Pancreas (tissue), 10 donors: Measurements from ENCODE around the gene RAB1A. TPM values are rescaled to one million over a fixed set of nuclear protein-coding genes. Genes with fewer than 3 reads are reported as not detected.

Source experiments
- ATAC-seq, 4 donors: fragments of 200-7000 bp; cut with Tn5 transposase; one replicate each; pipeline versions ENCODE4 v1.8.0 to v1.9.1; 2020; ENCODE audit warnings: mild to moderate bottlenecking in 4 of 4, moderate library complexity in 4 of 4
- DNase-seq, 6 donors: peaks; one replicate each; pipeline ENCODE4 v3.0.0-alpha.2; 2020
- FAIRE-seq: peaks from 2 replicates; lab custom pipeline; 2012; peaks lifted over from hg19 to GRCh38; lab: Jason Lieb, UNC
- H3K27ac ChIP-seq, 4 donors: fragments of 200-600 bp; sonication (generic); 1 replicate in 3 of 4; 2 replicates in 1 of 4; pipeline versions ENCODE4 v1.5.0 to v1.8.0; 2020
- H3K27me3 ChIP-seq, 4 donors: fragments of 200-600 bp; one replicate each; pipeline ENCODE4 v1.8.0; 2021
- H3K36me3 ChIP-seq, 3 donors: fragments of 200-600 bp; sonication (generic) in 1 of 3; one replicate each; pipeline versions ENCODE4 v1.5.0 to v1.8.0; 2020 to 2021
- H3K4me1 ChIP-seq, 3 donors: fragments of 200-600 bp; one replicate each; pipeline ENCODE4 v1.8.0; 2021
- H3K4me3 ChIP-seq, 4 donors: fragments of 200-600 bp; sonication (generic) in 2 of 4; one replicate each; pipeline versions ENCODE4 v1.5.0 to v1.8.0; 2020 to 2021
- H3K9me3 ChIP-seq, 4 donors: fragments of 200-600 bp; one replicate each; pipeline ENCODE4 v1.8.0; 2021
- WGBS, 2 donors: extraction: QIAGEN DNeasy Blood & Tissue Kit; methylation state at CpG; one replicate each; pipeline ENCODE4 v1.1.7; 2013; 5-methylcytosine and 5-hydroxymethylcytosine counted together
- intact Hi-C, 3 donors: fragments of 100-400 bp; cut with DNase I; formaldehyde crosslinking; loops; one replicate each; pipeline versions ENCODE4 v1.11.1 to v1.14.2; 2022
- polyA plus RNA-seq, 2 donors: library from polyadenylated mRNA; stranded (reverse); fragments of 200-250 nt; gene quantifications; one replicate each; pipeline ENCODE4 v1.2.3, GENCODE V29; 2013
- total RNA-seq, 6 donors: library from RNA; stranded (reverse); fragmentation: NEBNext Ultra II Directional in 4 of 6; extraction: Animal tissue kit (Norgen Biotek cat#: 25700) in 4 of 6; gene quantifications; one replicate each; pipeline versions ENCODE4 v1.2.1 to v1.2.4, GENCODE V29; 2021 to 2023
- TF ChIP-seq, protein P1 (sequence below), 4 donors: fragments of 200-600 bp; sonication (generic) in 3 of 4; IDR thresholded peaks; one replicate each; pipeline versions ENCODE4 v1.5.0 to v1.8.0; 2021; ENCODE audit warnings: antibody characterized with exemption in 4 of 4
- donor health status: healthy with polysubstance abuse.
- donor health status: DM: no; HTN: no; CAD: no; lungs with moderate emphysema.
- donor health status: DM: no; HTN: no; CAD: no.
- donor health status: control.
- donor health status: control.
- donor health status: Bipolar disorder and iron deficiency.
- donor health status: DM: yes; HTN: yes; CAD: no.
- donor health status: DM: no; HTN: no; CAD: no.
- donor health status: DM: no; HTN: no; CAD: no.
- donor health status: DM: yes; HTN: yes; CAD: no.

RAB1A gene
- total and polyA plus RNA-seq, 8 donors, result 43.1 to 84.0 (median 67.5) TPM

DNA sequence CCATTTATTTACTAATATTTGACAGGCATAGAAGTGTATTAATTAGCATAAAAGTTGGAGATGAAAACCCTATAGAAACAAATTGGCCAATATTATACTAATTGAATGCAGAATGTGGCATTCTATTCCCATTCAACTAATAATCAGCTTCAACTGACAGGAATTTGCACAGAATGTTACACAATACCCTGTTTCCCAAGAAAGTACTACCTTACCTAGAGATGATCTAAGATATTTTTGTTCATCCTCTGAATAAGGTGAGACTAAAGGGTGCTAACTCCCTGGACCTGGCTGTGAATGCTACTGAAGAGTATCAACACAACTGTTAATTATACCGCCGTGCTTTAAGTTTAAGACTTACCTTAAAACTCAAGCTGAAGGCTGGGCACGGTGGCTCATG lies 44.8 kb downstream of the RAB1A start:
- H3K27me3 ChIP-seq, result no peaks in the 10 kb centered on the region
- DNase-seq (no peak), ATAC-seq (no peak), FAIRE-seq (no peak)
- intact Hi-C loops, result no loop called here
- no peak overlapping the region for H3K4me3 ChIP-seq
- H3K27ac ChIP-seq, result no peak overlapping the region
- TF ChIP-seq, protein P1, sequence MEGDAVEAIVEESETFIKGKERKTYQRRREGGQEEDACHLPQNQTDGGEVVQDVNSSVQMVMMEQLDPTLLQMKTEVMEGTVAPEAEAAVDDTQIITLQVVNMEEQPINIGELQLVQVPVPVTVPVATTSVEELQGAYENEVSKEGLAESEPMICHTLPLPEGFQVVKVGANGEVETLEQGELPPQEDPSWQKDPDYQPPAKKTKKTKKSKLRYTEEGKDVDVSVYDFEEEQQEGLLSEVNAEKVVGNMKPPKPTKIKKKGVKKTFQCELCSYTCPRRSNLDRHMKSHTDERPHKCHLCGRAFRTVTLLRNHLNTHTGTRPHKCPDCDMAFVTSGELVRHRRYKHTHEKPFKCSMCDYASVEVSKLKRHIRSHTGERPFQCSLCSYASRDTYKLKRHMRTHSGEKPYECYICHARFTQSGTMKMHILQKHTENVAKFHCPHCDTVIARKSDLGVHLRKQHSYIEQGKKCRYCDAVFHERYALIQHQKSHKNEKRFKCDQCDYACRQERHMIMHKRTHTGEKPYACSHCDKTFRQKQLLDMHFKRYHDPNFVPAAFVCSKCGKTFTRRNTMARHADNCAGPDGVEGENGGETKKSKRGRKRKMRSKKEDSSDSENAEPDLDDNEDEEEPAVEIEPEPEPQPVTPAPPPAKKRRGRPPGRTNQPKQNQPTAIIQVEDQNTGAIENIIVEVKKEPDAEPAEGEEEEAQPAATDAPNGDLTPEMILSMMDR (IDR thresholded peaks at IDR 0.05), result no peak
- peaks cover 0 to 9% (median 0%) of the 10 kb centered on the region in 3 donors for H3K4me1 ChIP-seq
- H3K36me3 ChIP-seq, result peaks cover 5 to 64% (median 23%) of the 10 kb centered on the region in 3 donors
- H3K9me3 ChIP-seq, result no peaks in the 10 kb centered on the region
- WGBS, 2 donors, result 82 to 95% methylated on average over 3 of the region's 3 CpGs

DNA sequence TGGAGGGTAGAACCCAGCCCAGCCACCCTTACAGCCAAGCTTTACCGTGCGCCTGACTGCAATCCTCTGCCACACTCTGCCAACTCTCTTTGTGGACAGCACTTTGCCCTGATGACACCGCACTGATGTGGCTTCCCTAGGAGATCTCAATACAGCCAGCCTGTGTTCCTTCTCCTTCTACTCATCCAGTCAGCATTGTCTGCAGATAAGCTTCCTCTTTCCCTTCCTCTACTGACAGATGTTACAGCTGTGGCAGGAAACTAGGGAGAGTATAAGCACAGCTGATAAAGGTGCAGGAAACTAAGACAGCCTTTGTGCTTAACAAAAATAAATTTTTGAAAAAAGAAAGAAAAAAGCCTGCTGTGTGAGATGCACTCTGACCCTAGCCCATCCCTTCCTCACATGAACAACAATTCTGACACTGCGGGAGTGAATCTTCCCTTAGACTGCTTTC lies 48.6 kb downstream of the RAB1A start:
- H3K4me1 ChIP-seq, result peaks cover 0 to 2% (median 1%) of the 10 kb centered on the region in 3 donors
- no peak overlapping the region for H3K27ac ChIP-seq
- peak in 3 of 4 donors; percentile 30 to 74 (median 58) for ATAC-seq
- no peak for DNase-seq
- H3K27me3 ChIP-seq, result no peaks in the 10 kb centered on the region
- no peaks in the 10 kb centered on the region for H3K9me3 ChIP-seq
- WGBS, 2 donors, result 90% methylated on average over 4 of the region's 4 CpGs
- TF ChIP-seq, protein P1 (IDR thresholded peaks at IDR 0.05), result no peak
- intact Hi-C loops, result no loop called here
- peaks cover 5 to 44% (median 26%) of the 10 kb centered on the region in 3 donors for H3K36me3 ChIP-seq
- H3K4me3 ChIP-seq, result no peak overlapping the region
- no peak for FAIRE-seq

DNA sequence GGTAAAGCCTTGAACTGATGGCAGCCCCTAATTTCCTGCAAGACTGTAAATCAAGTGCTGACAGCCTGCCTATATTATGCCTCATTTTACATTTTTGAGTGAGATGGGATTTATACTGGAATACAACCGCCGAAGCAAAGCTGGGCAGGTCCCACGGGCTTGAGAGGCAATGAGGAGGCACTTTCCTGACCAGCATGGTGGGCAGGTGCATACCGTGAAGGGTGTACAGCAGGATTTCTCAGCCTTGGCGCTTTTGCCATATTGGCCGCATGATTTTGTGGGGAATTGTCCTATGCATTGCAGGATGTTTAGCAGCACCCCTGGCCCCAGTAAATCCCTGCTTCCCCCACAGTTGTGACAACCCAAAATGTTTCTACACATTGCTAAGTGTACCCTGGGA lies 50.9 kb downstream of the RAB1A start:
- TF ChIP-seq, protein P1 (IDR thresholded peaks at IDR 0.05), result no peak
- H3K4me1 ChIP-seq, result peaks cover 0 to 7% (median 4%) of the 10 kb centered on the region in 3 donors
- ATAC-seq, result no peak
- no peaks in the 10 kb centered on the region for H3K27me3 ChIP-seq
- FAIRE-seq, result no peak
- peak in 1 of 6 donors; percentile 5 for DNase-seq
- intact Hi-C loops, result loop anchor here in 1 of 3 donors (10.0 kb wide), 1 partner anchor 46 kb away; no protein-coding TSS in a partner anchor
- no peak overlapping the region for H3K4me3 ChIP-seq
- H3K9me3 ChIP-seq, result no peaks in the 10 kb centered on the region
- 96% methylated on average over 6 of the region's 6 CpGs for WGBS, 2 donors
- no peak overlapping the region for H3K27ac ChIP-seq
- peaks cover 0 to 27% (median 17%) of the 10 kb centered on the region in 3 donors for H3K36me3 ChIP-seq

DNA sequence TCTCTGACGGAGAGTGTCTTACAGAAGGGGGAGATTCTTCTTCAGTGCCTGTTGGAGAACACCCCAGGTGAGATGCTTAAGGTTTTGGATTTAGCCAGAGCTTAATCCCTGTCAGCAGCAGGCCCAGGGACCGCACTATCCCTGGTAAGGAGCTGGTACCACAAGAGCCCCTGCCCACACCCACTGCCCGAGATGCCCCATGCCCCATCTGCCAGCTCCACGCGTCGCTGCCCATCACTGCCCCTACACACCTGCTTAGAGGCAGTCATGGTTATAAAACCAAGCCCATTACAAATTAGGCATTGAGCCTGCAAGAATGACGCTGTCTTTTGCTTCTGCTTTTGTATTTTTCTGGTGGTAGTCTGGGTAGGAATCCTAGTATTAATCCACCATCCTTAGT lies 52.0 kb downstream of the RAB1A start:
- Histone ChIP-seq H3K27me3 (no peaks in the 10 kb centered on the region), H3K4me1 (peaks cover 0 to 7% (median 4%) of the 10 kb centered on the region in 3 donors), H3K27ac (no peak overlapping the region), H3K9me3 (no peaks in the 10 kb centered on the region), H3K4me3 (no peak overlapping the region), H3K36me3 (peaks cover 0 to 21% (median 7%) of the 10 kb centered on the region in 3 donors)
- WGBS, 2 donors, result 95 to 96% methylated on average over 7 of the region's 7 CpGs
- TF ChIP-seq, protein P1 (IDR thresholded peaks at IDR 0.05), result no peak
- intact Hi-C loops, result loop anchor here in 1 of 3 donors (10.0 kb wide), 1 partner anchor 47 kb away; no protein-coding TSS in a partner anchor
- ATAC-seq (no peak), DNase-seq (peak in 1 of 6 donors; percentile 11), FAIRE-seq (no peak)

DNA sequence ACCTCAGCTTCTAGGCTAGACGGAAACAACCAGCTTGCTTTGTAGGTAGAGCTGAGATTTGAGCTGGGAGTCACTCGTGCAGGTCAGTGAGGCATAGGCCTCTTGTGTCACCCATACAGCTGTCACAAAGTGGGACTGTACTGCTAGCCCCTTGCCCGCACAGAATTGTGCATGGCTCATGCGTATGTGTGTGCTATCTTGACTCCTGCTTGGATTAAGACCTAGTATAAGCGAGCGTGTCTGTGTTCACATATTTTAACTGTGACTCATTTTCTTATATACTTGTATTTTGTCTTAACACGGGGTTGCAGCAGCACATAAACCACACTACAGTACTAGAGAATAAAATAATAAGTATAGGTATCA lies 53.6 kb downstream of the RAB1A start:
- no peak overlapping the region for H3K4me3 ChIP-seq
- no peaks in the 10 kb centered on the region for H3K9me3 ChIP-seq
- DNase-seq (no peak), FAIRE-seq (no peak), ATAC-seq (peak in 1 of 4 donors; percentile 6)
- no peaks in the 10 kb centered on the region for H3K27me3 ChIP-seq
- peaks cover 0 to 21% (median 4%) of the 10 kb centered on the region in 3 donors for H3K36me3 ChIP-seq
- H3K4me1 ChIP-seq, result peaks cover 0 to 7% (median 4%) of the 10 kb centered on the region in 3 donors
- H3K27ac ChIP-seq, result peak overlapping the region in 1 of 4 donors; percentile 4
- WGBS, 2 donors, result 74 to 77% methylated on average over 7 of the region's 7 CpGs
- intact Hi-C loops, result loop anchor here in 1 of 3 donors (10.0 kb wide), 1 partner anchor 48 kb away; no protein-coding TSS in a partner anchor
- TF ChIP-seq, protein P1 (IDR thresholded peaks at IDR 0.05), result no peak
